Stimulated activated CD8-positive, alpha-beta memory T cell treated with anti-CD3 and anti-CD28 coated beads, Interleukin-4, amount 100 ng/mL, for 1 hour (primary cell): ENCODE measurements around the gene BTBD16.

Source experiments
- DNase-seq, 2 donors: peaks; one replicate each; pipeline ENCODE4 v3.0.0-alpha.2; 2020; ENCODE audit warnings: low read depth in 2 of 2, low spot score in 1 of 2

The BTBD16 gene

DNA sequence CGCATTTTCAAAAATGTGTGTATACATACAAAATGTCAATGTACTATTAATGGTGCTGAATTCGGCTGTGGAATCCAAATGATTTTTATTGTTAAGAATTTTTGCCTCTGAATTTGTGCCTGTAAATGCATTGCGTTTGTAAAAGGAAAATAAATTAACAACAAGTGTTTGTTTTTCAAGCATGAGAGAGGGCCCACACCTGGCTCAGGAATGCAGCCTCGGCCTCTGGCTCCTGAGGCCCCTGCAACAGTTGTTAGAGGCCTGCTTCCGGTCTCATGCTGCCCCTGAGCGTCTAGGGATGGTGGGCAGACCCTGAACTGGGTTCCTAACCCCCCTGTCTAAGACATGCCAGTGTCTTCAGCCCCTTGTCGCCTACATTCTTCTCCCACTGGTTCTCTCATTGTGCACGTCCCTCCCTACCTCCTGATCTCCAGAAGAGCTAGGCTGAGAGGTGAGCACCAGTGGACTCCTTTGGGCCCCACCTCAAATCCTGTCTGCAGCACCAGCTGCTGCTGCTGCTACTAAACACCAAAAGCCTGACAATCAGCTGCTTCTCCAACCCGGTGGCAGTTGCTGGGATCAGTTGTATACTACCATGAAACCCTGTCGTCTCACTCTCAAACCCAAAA is 1.9 kb upstream of the BTBD16 start:
- DNase-seq = no peak

DNA sequence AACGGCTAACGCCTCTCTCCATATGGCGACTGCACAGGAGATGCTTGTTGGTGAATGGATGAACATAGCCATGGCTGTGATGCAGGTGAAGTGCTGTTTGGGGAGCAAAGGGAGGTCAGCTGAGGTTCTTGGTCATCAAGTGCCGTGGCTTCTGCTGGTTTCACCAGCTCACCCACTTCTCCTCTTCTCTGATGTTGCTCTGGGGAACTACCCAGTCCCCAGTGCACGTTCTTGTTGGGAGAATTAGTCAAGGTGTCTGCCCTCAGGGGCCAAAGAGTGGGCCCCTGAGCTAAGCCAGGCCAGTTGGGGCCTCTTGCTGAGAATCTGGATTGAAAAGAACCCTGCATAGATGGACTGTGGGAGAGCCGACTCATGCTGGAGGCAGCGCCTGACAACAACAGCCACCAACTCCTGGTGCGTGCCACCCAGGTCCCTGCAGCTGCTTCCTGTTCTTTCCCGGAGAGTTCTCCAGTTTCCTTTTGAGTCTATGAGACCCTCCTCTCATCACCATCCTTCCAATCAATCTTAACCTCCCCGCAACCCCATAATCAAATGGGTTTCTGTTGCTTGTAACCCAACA is 3.0 kb downstream of the BTBD16 start:
- no peak for DNase-seq

GRCh38 chr10:122276611-122277208 is 5.6 kb downstream of the BTBD16 start:
- DNase-seq = no peak

DNA sequence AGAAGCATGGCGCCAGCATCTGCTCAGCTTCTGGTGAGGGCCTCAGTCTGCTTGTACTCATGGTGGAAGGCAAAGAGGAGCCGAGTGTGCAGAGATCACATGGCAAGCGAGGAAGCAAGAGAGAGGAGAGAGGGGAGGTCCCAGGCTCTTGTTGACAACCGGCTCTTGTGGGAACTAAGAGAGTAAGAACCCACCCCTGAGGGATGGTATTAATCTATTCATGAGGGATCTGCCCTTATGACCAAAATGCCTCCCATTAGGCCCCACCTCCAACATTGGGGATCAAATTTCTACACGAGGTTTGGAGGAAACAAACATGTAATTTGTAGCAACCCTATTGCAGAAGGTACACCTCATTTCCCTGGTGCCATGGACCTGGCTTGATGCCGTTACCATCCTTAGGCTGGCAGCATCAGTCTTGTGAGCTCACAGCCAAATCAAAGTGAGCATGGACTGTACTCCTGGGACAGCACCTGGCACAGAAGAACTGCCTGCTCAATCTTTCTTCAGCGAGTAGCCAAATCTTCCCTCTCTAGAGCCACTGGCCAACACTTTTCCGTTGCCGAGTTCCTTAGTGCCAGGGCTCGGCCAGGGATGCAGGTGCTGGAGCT is 6.5 kb downstream of the BTBD16 start:
- DNase-seq = no peak

DNA sequence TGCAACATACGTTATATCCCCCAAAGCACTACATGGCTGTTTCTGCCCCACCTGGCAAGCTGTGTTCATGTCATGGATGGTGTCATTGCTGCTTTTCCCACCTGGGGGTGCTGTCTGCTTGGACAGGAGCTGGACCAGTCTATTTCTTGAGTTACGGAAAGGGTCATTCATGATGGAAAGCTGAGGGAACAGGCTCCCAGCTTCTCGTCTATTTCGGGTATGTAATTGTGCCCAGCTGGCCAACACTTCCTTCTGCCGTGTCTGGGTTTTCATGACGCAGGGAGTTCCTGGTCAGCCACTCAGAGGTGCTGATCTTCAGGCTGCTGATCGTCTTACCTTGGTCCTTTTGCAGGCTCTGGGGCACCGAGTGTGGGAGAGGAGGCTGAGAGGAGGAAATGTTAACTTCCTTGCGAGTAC is 8.6 kb downstream of the BTBD16 start:
- DNase-seq = no peak

DNA sequence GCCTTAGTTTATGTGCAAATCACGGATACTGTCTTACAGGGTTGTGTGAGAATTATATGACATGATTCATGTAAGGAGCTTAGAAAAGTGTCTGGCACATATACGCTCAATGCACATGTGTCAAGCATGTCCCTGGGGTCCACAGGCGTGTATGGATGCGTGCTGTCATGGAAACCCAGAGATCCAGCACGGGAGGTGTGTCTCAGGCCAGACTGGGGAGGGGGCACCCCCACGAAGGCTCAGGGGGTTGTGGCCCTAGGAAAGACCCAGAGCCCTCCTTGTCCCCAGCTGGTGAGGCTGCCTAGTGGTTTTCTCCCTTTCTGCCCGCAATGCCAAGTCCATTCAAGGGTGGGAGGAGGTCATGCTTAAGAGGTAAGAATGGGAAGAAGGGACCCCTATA is 9.1 kb downstream of the BTBD16 start:
- no peak for DNase-seq

GRCh38 chr10:122281018-122281626 is 10.0 kb downstream of the BTBD16 start:
- no peak for DNase-seq

- DNase-seq = no peak
Observed at GRCh38 chr10:122281751-122282150, 10.7 kb downstream of the BTBD16 start.

GRCh38 chr10:122282253-122282671 is 11.2 kb downstream of the BTBD16 start:
- no peak for DNase-seq

- no peak for DNase-seq
Observed at GRCh38 chr10:122282909-122283308, 11.8 kb downstream of the BTBD16 start.

- no peak for DNase-seq
Observed at GRCh38 chr10:122285506-122286444, 14.7 kb downstream of the BTBD16 start.

- DNase-seq = no peak
Observed at GRCh38 chr10:122286867-122287266, 15.8 kb downstream of the BTBD16 start.

DNA sequence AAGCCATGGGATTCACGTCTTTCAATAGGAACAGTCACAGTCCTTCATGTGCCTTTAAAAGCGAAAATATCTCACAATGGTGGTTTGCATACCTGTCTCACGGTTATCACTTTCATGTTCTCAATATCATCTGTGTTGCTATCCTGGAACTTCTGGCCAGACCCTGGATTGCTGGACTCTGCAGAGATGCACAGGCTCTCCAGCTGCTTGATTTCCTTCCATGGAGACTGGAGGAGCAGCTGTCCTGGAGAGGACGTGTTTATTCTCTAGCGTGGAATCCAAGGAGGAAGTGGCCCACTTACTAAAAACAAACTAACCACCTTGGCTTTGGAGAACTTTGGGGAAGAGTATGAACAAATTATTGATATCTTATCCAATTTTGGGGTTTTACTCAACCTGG is 16.5 kb downstream of the BTBD16 start:
- no peak for DNase-seq

DNA sequence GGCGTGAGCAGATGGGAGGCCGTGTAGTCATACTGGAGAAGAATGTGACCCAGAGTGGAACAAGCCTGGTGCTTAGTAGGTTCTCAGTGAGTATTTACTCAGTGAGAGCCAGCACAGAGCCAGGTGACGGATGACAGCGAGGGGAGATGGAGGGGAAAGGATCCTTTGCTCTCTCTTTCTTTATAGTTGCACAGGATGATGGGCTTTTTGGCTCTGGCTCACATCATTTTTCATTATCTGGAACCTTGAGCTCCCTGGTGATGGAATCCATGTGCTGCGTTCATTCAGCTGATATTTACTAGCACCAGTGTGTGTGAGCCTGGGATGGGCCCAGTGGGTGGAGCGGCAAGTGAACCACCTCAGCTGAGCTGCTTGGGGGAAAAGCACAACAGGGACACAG is 17.2 kb downstream of the BTBD16 start:
- DNase-seq = no peak

DNA sequence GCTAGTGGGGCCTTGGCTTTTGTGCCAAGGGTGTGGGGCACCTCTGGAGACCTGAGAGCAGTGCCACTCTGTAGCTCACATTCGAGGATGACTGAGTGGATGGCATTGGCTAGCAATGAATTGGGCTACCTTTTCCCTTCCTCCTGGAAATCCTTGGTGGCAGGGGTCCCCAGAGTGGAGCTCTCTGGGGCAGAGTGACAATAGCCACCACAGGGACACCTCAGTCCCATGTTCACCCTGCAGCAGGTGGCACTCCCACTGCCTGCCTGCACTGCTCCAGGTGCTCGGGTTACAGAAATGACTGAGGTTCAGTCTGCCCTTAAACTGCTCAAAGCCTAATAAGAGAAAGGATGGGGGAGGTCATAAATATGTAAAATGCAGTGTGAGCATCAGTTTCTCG is 17.8 kb downstream of the BTBD16 start:
- no peak for DNase-seq

DNA sequence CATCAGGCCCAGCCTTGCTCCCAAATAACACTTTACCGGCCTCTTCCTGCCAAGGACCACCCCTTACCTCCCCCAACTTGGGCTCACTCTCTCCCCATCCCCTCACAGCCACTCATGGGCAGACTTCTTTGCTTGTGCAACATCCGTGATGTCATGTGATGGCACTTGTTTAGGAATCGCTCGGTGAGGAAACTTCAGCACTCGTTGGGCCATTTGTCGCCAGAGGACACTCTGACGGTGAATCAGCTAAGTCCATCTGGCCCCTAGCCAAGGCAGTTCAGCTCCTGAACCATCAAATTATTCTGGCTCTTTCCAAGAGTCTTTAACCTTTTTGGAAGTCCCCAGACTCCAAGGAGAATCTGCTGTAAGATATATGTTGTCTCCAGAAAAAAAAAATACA is 19.2 kb downstream of the BTBD16 start:
- DNase-seq = no peak

DNA sequence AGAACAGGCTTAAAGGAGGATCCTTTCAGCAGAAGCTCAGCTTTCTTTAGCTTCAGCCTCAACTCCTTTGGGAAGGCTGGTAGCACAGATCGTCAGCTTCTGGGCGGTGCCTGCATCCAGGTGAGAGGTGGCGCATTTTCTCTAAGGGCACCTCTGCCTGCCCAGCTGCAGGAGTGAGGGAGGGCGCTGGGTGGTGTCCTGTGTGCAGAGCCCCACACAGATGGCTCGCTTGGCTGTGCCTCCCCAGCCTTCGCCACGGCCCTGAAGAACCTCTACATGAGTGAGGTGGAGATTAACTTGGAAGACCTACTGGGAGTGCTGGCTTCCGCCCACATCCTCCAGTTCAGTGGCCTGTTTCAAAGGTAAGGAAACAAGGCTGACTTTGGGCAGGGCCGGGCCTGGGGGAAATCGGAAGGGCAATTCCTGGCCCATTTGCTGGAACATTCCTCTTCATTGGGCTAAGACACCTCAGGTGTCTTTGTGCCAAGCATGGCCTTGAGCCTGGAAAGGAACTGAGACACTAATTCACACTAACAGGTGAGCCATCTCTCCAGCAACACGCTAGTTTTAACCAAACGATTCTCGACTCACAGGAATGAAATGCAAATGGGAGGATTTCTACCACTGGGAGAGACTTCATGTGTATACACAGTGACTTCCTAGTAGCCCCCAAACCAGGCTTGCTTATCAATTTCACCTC is 19.9 kb downstream of the BTBD16 start:
- DNase-seq = no peak

DNA sequence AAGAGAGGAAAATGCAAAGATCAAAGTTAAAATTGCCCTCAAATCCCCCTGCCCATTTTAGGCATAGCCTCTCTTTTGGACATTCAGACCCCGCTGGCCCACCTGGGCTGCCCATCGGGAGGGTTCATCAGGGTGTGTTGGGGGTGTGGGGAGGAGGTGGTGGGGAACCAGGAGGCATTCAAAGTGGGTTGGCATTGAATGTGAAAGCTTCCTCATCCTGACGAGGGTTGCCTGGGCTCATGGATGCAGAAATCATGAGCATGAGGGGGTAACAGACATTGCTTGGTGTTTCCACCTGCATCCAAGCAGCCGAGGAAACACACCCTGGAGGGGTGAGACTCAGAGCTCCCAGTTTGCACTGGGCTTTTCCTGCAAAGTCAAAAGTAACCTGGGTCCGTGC is 20.6 kb downstream of the BTBD16 start:
- no peak for DNase-seq

DNA sequence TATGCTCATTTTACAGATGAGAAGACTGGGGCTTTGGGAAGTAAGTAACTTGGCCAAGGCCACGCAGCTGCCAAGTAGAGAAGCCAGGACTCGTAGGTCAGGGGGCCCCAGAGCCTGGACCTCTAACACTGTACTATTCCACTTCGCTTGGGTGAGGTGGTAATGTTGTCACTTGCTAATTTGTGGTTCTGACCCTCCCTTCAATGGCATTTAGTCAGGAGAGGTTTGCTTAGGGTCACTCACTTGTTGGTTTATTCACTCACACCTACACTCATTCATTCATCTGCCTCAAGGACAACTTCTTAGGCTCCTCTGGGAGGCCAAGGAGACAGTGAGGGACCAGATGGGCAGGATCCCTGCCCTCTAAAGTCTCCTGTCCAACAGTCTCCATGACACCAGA is 21.3 kb downstream of the BTBD16 start:
- no peak for DNase-seq
